Liver (tissue), 9 donors: ENCODE data around the gene PARD3. TPM values are rescaled to one million over a fixed set of nuclear protein-coding genes. Genes with fewer than 3 reads are reported as not detected.
A peak's percentile ranks its signal among the peaks of the same experiment; 100 is the strongest.

Source experiments
- DNase-seq: peaks from one replicate; pipeline ENCODE4 v3.0.0-alpha.2; 2017; ENCODE audit warnings: low spot score
- H3K27ac ChIP-seq, 2 donors: one replicate each; pipeline ENCODE4 v1.7.0; 2013; ENCODE audit warnings: inconsistent platforms in 2 of 2, low read length in 2 of 2, control low read depth in 1 of 2, low read depth in 1 of 2, mild to moderate bottlenecking in 1 of 2
- H3K27me3 ChIP-seq, 4 donors: one replicate each; pipeline versions ENCODE4 v1.6.1 to v1.7.0; 2013; ENCODE audit warnings: low read length in 3 of 4, inconsistent platforms in 1 of 4, mild to moderate bottlenecking in 1 of 4, moderate library complexity in 1 of 4; ENCODE audit not compliant: control insufficient read depth in 4 of 4, insufficient read depth in 4 of 4
- H3K36me3 ChIP-seq, 4 donors: one replicate each; pipeline versions ENCODE4 v1.6.1 to v1.7.0; 2013; ENCODE audit warnings: low read length in 3 of 4, mild to moderate bottlenecking in 3 of 4, low read depth in 1 of 4, moderate library complexity in 1 of 4; ENCODE audit not compliant: control insufficient read depth in 4 of 4, insufficient read depth in 3 of 4
- H3K4me1 ChIP-seq, 4 donors: one replicate each; pipeline versions ENCODE4 v1.6.1 to v1.7.0; 2013; ENCODE audit warnings: low read length in 3 of 4, mild to moderate bottlenecking in 3 of 4, moderate library complexity in 1 of 4; ENCODE audit not compliant: control insufficient read depth in 4 of 4, insufficient read depth in 4 of 4
- H3K4me3 ChIP-seq, 3 donors: one replicate each; pipeline versions ENCODE4 v1.6.1 to v1.7.0; 2013; ENCODE audit warnings: low read length in 3 of 3, control low read depth in 1 of 3, low read depth in 1 of 3, mild to moderate bottlenecking in 1 of 3
- H3K9ac ChIP-seq, 2 donors: one replicate each; pipeline ENCODE4 v1.7.0; 2013; ENCODE audit warnings: low read length in 2 of 2, mild to moderate bottlenecking in 2 of 2, moderate library complexity in 2 of 2, control low read depth in 1 of 2, low read depth in 1 of 2
- H3K9me3 ChIP-seq, 4 donors: one replicate each; pipeline versions ENCODE4 v1.6.1 to v1.7.0; 2013; ENCODE audit warnings: low read length in 3 of 4; ENCODE audit not compliant: control insufficient read depth in 4 of 4
- EGR1 ChIP-seq, 2 donors: IDR thresholded peaks; 2 replicates each; pipeline ENCODE4 v1.6.1; 2016 to 2018; ENCODE audit warnings: antibody characterized with exemption in 2 of 2, low read depth in 2 of 2
- FOXA1 ChIP-seq: IDR thresholded peaks from 2 replicates; pipeline ENCODE4 v1.6.1; 2016; ENCODE audit warnings: antibody characterized with exemption
- FOXA2 ChIP-seq: IDR thresholded peaks from 2 replicates; pipeline ENCODE4 v1.6.1; 2016; ENCODE audit warnings: antibody characterized with exemption
- GABPA ChIP-seq, 2 donors: IDR thresholded peaks in 1 of 2; conservative IDR thresholded peaks in 1 of 2; 2 replicates each; pipeline ENCODE4 v1.6.1; 2016; ENCODE audit warnings: antibody characterized with exemption in 2 of 2, mild to moderate bottlenecking in 1 of 2, moderate library complexity in 1 of 2
- HNF4A ChIP-seq, 2 donors: conservative IDR thresholded peaks; 2 replicates each; pipeline ENCODE4 v1.6.1; 2016; ENCODE audit warnings: antibody characterized with exemption in 2 of 2, mild to moderate bottlenecking in 2 of 2
- HNF4G ChIP-seq: IDR thresholded peaks from 2 replicates; pipeline ENCODE4 v1.6.1; 2016; ENCODE audit warnings: antibody characterized with exemption
- JUND ChIP-seq, 2 donors: IDR thresholded peaks; 2 replicates each; pipeline ENCODE4 v1.6.1; 2016; ENCODE audit warnings: antibody characterized with exemption in 2 of 2
- NR2F2 ChIP-seq: IDR thresholded peaks from 2 replicates; pipeline ENCODE4 v1.6.1; 2016; ENCODE audit warnings: antibody characterized with exemption
- RAD21 ChIP-seq, 2 donors: IDR thresholded peaks; 2 replicates each; pipeline ENCODE4 v1.6.1; 2016; ENCODE audit warnings: antibody characterized with exemption in 2 of 2, mild to moderate bottlenecking in 2 of 2
- RXRA ChIP-seq, 2 donors: IDR thresholded peaks; 2 replicates each; pipeline ENCODE4 v1.6.1; 2017 to 2018; ENCODE audit warnings: antibody characterized with exemption in 2 of 2, mild to moderate bottlenecking in 1 of 2
- SP1 ChIP-seq: IDR thresholded peaks from 2 replicates; pipeline ENCODE4 v1.6.1; 2018; ENCODE audit warnings: antibody characterized with exemption, mild to moderate bottlenecking
- TAF1 ChIP-seq: conservative IDR thresholded peaks from 2 replicates; pipeline ENCODE4 v1.6.1; 2016; ENCODE audit warnings: antibody characterized with exemption, mild to moderate bottlenecking
- YY1 ChIP-seq: IDR thresholded peaks from 2 replicates; pipeline ENCODE4 v1.6.1; 2016; ENCODE audit warnings: antibody characterized with exemption, mild to moderate bottlenecking
- WGBS: extraction: QIAGEN DNeasy Blood & Tissue Kit; methylation state at CpG from one replicate; pipeline ENCODE4 v1.1.7; 2013; 5-methylcytosine and 5-hydroxymethylcytosine counted together
- polyA plus RNA-seq, 2 donors: library from polyadenylated mRNA; stranded (reverse) in 1 of 2; unstranded in 1 of 2; fragments of 200-250 nt in 1 of 2; fragments of >200 nt in 1 of 2; fragmentation: Nextera tagmentation in 1 of 2; extraction: Ambion mirVana in 1 of 2; gene quantifications; one replicate each; pipeline versions ENCODE4 v1.2.1 to v1.2.3, GENCODE V29; 2013 to 2015
- total RNA-seq, 2 donors: library from RNA; depleted of rRNA; stranded (reverse); fragments of >200 nt; gene quantifications; one replicate each; pipeline ENCODE4 v1.2.3, GENCODE V29; 2014
- TF ChIP-seq, protein P1 (sequence below): IDR thresholded peaks from 2 replicates; pipeline ENCODE4 v1.6.1; 2016; ENCODE audit warnings: antibody characterized with exemption
- TF ChIP-seq, protein P2 (sequence below): IDR thresholded peaks from 2 replicates; pipeline ENCODE4 v1.6.1; 2016; ENCODE audit warnings: antibody characterized with exemption
- TF ChIP-seq, protein P3 (sequence below): IDR thresholded peaks from 2 replicates; pipeline ENCODE4 v1.6.1; 2016; ENCODE audit warnings: antibody characterized with exemption, mild to moderate bottlenecking
- TF ChIP-seq, protein P4 (sequence below): IDR thresholded peaks from 2 replicates; pipeline ENCODE4 v1.6.1; 2016; ENCODE audit warnings: antibody characterized with exemption
- TF ChIP-seq, protein P5 (sequence below): fragments of 150-350 bp; IDR thresholded peaks from 2 replicates; pipeline ENCODE4 v1.5.1; 2017; ENCODE audit warnings: improper control_type of control experiment, low read depth, low read length; ENCODE audit not compliant: missing input control
- donor health status: healthy.
- donor health status: healthy.
- donor health status: healthy.
- donor health status: healthy.
- donor health status: healthy.

PARD3 gene
- total and polyA plus RNA-seq, 4 donors: 12.3 to 43.8 (median 13.5) TPM

DNA sequence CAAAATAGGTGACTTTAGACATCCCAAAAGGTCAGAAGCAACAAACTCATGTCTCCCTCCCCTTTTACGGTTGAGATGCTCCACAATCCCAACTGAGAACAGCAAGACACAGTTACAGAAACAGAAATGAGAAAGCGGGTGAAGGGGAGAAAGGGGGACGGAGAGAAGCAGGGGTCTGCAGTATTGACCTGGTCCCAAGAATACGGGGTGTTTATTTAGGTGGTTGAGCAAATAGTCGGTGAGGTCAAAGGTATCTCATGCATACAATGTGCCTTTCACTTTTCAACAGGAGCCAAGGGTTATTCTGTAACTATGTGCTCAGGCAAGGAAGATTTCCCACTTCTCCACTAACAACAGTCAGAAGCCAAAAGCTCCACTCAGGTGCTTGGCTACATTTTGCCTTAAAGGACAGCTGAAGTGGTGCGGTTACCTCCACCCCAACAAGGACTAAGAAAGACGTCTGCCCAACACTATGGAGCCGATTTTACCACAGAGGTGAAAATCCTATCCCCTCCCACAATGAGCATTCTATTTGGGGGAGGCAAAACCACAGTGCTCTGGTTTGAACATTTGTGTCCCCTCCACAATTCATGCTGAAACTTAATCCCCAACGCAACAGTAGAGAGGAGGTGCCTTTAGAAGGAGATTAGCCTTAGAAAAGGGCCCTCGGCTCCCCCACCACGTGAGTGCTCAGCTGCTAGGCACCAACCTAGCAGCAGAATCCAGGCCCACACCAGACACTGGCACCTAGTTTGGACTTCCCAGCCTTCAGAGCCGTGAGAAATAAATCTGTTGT is 77.9 kb downstream of the PARD3 start:
- DNase-seq: no peak
- 39% methylated on average over 12 of the region's 12 CpGs for WGBS
- TF ChIP-seq, protein P1, sequence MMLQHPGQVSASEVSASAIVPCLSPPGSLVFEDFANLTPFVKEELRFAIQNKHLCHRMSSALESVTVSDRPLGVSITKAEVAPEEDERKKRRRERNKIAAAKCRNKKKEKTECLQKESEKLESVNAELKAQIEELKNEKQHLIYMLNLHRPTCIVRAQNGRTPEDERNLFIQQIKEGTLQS: no peak
- TF ChIP-seq YY1 (peak; percentile 43), EGR1 (IDR thresholded peaks at IDR 0.05; ENCODE audit: low read depth in 2 of 2) (peak in 1 of 2 donors; percentile 13), NR2F2 (peak; percentile 62), HNF4A (conservative IDR thresholded peaks at IDR 0.05) (peak; percentile 81 to 84), TAF1 (no peak), RAD21 (IDR thresholded peaks at IDR 0.05) (peak; percentile 12 to 17), FOXA2 (peak; percentile 97), FOXA1 (peak; percentile 95), RXRA (IDR thresholded peaks at IDR 0.05) (peak; percentile 81 to 82), HNF4G (peak; percentile 57), SP1 (peak; percentile 78), JUND (IDR thresholded peaks at IDR 0.05) (peak in 1 of 2 donors; percentile 61), GABPA (IDR thresholded peaks at IDR 0.05 in 1 of 2, conservative IDR thresholded peaks at IDR 0.05 in 1 of 2) (no peak)
- TF ChIP-seq, protein P2, sequence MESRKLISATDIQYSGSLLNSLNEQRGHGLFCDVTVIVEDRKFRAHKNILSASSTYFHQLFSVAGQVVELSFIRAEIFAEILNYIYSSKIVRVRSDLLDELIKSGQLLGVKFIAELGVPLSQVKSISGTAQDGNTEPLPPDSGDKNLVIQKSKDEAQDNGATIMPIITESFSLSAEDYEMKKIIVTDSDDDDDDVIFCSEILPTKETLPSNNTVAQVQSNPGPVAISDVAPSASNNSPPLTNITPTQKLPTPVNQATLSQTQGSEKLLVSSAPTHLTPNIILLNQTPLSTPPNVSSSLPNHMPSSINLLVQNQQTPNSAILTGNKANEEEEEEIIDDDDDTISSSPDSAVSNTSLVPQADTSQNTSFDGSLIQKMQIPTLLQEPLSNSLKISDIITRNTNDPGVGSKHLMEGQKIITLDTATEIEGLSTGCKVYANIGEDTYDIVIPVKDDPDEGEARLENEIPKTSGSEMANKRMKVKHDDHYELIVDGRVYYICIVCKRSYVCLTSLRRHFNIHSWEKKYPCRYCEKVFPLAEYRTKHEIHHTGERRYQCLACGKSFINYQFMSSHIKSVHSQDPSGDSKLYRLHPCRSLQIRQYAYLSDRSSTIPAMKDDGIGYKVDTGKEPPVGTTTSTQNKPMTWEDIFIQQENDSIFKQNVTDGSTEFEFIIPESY: no peak
- TF ChIP-seq, protein P3, sequence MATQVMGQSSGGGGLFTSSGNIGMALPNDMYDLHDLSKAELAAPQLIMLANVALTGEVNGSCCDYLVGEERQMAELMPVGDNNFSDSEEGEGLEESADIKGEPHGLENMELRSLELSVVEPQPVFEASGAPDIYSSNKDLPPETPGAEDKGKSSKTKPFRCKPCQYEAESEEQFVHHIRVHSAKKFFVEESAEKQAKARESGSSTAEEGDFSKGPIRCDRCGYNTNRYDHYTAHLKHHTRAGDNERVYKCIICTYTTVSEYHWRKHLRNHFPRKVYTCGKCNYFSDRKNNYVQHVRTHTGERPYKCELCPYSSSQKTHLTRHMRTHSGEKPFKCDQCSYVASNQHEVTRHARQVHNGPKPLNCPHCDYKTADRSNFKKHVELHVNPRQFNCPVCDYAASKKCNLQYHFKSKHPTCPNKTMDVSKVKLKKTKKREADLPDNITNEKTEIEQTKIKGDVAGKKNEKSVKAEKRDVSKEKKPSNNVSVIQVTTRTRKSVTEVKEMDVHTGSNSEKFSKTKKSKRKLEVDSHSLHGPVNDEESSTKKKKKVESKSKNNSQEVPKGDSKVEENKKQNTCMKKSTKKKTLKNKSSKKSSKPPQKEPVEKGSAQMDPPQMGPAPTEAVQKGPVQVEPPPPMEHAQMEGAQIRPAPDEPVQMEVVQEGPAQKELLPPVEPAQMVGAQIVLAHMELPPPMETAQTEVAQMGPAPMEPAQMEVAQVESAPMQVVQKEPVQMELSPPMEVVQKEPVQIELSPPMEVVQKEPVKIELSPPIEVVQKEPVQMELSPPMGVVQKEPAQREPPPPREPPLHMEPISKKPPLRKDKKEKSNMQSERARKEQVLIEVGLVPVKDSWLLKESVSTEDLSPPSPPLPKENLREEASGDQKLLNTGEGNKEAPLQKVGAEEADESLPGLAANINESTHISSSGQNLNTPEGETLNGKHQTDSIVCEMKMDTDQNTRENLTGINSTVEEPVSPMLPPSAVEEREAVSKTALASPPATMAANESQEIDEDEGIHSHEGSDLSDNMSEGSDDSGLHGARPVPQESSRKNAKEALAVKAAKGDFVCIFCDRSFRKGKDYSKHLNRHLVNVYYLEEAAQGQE: peak; percentile 71
- TF ChIP-seq, protein P4, sequence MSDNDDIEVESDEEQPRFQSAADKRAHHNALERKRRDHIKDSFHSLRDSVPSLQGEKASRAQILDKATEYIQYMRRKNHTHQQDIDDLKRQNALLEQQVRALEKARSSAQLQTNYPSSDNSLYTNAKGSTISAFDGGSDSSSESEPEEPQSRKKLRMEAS: peak; percentile 57
- TF ChIP-seq, protein P5, sequence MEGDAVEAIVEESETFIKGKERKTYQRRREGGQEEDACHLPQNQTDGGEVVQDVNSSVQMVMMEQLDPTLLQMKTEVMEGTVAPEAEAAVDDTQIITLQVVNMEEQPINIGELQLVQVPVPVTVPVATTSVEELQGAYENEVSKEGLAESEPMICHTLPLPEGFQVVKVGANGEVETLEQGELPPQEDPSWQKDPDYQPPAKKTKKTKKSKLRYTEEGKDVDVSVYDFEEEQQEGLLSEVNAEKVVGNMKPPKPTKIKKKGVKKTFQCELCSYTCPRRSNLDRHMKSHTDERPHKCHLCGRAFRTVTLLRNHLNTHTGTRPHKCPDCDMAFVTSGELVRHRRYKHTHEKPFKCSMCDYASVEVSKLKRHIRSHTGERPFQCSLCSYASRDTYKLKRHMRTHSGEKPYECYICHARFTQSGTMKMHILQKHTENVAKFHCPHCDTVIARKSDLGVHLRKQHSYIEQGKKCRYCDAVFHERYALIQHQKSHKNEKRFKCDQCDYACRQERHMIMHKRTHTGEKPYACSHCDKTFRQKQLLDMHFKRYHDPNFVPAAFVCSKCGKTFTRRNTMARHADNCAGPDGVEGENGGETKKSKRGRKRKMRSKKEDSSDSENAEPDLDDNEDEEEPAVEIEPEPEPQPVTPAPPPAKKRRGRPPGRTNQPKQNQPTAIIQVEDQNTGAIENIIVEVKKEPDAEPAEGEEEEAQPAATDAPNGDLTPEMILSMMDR: no peak
- H3K9me3 ChIP-seq: no peaks in the 10 kb centered on the region
- H3K27ac ChIP-seq: peak overlapping the region; percentile 64 to 84
- H3K36me3 ChIP-seq: no peaks in the 10 kb centered on the region
- H3K4me3 ChIP-seq: peak overlapping the region in 2 of 3 donors; percentile 4 to 15
- peak overlapping the region in 1 of 2 donors; percentile 18 for H3K9ac ChIP-seq
- H3K27me3 ChIP-seq: no peaks in the 10 kb centered on the region
- peaks cover 9 to 35% (median 24%) of the 10 kb centered on the region in 4 donors for H3K4me1 ChIP-seq
